K562 (cell line): Measurements from ENCODE around the gene TMPRSS9.

Experiments
- ATF3 ChIP-seq, 2 experiments: fragments of 450-650 bp in 1 of 2; sonication (generic) in 1 of 2; formaldehyde crosslinking in 1 of 2; IDR thresholded peaks in 1 of 2; conservative IDR thresholded peaks in 1 of 2; 2 replicates each; pipeline versions ENCODE4 v1.6.1 to v1.8.1; 2016 to 2023; ENCODE audit warnings: mild to moderate bottlenecking in 2 of 2, moderate library complexity in 2 of 2, inconsistent platforms in 1 of 2, missing genetic modification reagents in 1 of 2
- CTCF ChIP-seq, 3 experiments: IDR thresholded peaks in 2 of 3; conservative IDR thresholded peaks in 1 of 3; 2 replicates each; pipeline ENCODE4 v1.5.1; 2011 to 2012; ENCODE audit warnings: low read length in 3 of 3, mild to moderate bottlenecking in 3 of 3, control low read depth in 2 of 3, improper control_type of control experiment in 1 of 3, inconsistent platforms in 1 of 3, low read depth in 1 of 3, mixed read lengths in 1 of 3, moderate library complexity in 1 of 3; ENCODE audit not compliant: insufficient read depth in 2 of 3
- EGR1 ChIP-seq: fragments of 450-650 bp; conservative IDR thresholded peaks from 2 replicates; pipeline ENCODE4 v1.6.1; 2017; ENCODE audit warnings: mild to moderate bottlenecking
- MAFK ChIP-seq: IDR thresholded peaks from 2 replicates; pipeline ENCODE4 v1.6.1; 2011; ENCODE audit warnings: low read length, improper control_type of control experiment
- MCM3 ChIP-seq: fragments of 450-650 bp; IDR thresholded peaks from 2 replicates; pipeline ENCODE4 v1.6.1; 2016
- MLX ChIP-seq, 2 experiments: fragments of 450-650 bp in 1 of 2; sonication (generic) in 1 of 2; formaldehyde crosslinking; conservative IDR thresholded peaks; 2 replicates each; pipeline versions ENCODE4 v1.4.0 to v1.8.1; 2020 to 2022; ENCODE audit warnings: mild to moderate bottlenecking in 1 of 2, missing genetic modification reagents in 1 of 2
- PHB2 ChIP-seq: fragments of 450-650 bp; IDR thresholded peaks from 2 replicates; pipeline ENCODE4 v1.6.1; 2017; ENCODE audit warnings: low read depth
- POLR2A ChIP-seq: fragments of 450-650 bp; conservative IDR thresholded peaks from 2 replicates; pipeline ENCODE4 v1.6.1; 2016
- STAG1 ChIP-seq: sonication (generic); formaldehyde crosslinking; IDR thresholded peaks from 2 replicates; pipeline ENCODE4 v1.5.0; 2020; ENCODE audit warnings: missing genetic modification reagents, borderline replicate concordance
- TCF7L2 ChIP-seq: fragments of 150-350 bp; IDR thresholded peaks from 2 replicates; pipeline ENCODE4 v1.6.1; 2016; ENCODE audit warnings: low read depth, mild to moderate bottlenecking, low read length, moderate library complexity
- TEAD2 ChIP-seq: fragments of 450-650 bp; IDR thresholded peaks from 2 replicates; pipeline ENCODE4 v1.6.1; 2016; ENCODE audit warnings: missing genetic modification characterization, control low read depth, missing compliant biosample characterization
- TEAD4 ChIP-seq, 2 experiments: sonication (generic) in 1 of 2; formaldehyde crosslinking in 1 of 2; IDR thresholded peaks; 2 replicates each; pipeline versions ENCODE4 v1.6.1 to v1.8.0; 2012 to 2022; ENCODE audit warnings: borderline replicate concordance in 1 of 2, inconsistent platforms in 1 of 2, low read length in 1 of 2, mild to moderate bottlenecking in 1 of 2, missing genetic modification reagents in 1 of 2

GRCh38 chr19:2333807-2334211 lies 26.3 kb upstream of the TMPRSS9 start:
- no peak for TF ChIP-seq TCF7L2
- TF ChIP-seq POLR2A: no peak
- TF ChIP-seq CTCF (IDR thresholded peaks at IDR 0.05 in 2 of 3, conservative IDR thresholded peaks at IDR 0.05 in 1 of 3; ENCODE audit: insufficient read depth in 2 of 3, low read depth in 1 of 3, low read length in 3 of 3): no peak
- no peak for TF ChIP-seq MAFK
- no peak for TF ChIP-seq STAG1
- TF ChIP-seq TEAD2: no peak
- no peak for TF ChIP-seq ATF3 (IDR thresholded peaks at IDR 0.05)
- no peak for TF ChIP-seq ATF3 (CRISPR knock-in tag; conservative IDR thresholded peaks at IDR 0.05)
- TF ChIP-seq MLX (CRISPR knock-in tag; conservative IDR thresholded peaks at IDR 0.05): no peak
- no peak for TF ChIP-seq TEAD4 (IDR thresholded peaks at IDR 0.05; ENCODE audit: low read length)
- no peak for TF ChIP-seq TEAD4 (CRISPR knock-in tag; IDR thresholded peaks at IDR 0.05; ENCODE audit: borderline replicate concordance)
- TF ChIP-seq EGR1: no peak
- no peak for TF ChIP-seq MCM3
- no peak for TF ChIP-seq PHB2
